ENCODE results near the gene ABCC3.

DNA sequence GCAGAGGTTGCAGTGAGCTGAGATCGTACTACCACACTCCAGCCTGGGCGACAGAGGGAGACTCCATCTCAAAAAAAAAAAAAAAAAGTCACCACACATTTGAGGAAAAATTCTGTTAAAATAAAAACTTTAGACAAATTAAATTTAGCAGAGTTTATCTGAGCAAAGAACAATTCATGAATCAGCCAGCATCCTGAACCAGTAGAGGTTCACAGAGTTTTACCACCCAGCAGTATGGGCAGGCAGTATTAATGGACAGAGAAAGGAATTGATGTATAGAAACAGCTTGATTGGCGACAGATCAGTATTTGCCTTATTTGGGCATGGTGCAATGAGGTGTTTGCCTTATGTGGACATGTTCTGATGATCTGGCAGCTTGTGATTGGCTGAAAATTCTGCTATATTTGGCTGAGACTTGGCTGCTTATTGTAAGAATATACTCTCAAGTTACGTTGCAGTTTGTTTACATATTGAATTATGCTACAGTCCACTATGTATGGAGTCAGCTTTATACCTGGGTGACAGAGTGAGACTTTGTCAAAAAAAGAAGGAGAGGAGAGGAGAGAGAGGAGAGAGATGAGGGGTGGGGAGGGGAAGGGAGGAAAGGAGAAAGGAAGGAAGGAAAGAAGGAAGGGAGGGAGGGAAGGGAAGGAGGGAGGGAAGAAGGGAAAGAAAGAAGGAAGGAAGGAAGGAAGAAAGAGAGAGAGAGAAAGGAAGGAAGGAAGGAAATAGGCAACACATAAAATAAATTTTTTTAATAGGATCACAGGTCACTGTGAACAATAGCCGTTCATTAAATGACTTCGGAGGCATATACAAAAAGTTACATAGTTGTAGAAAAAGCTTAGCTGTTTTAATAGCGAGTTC, 14.6 kb downstream of the ABCC3 start:
- TF ChIP-seq GATA2 (IDR thresholded peaks at IDR 0.05; ENCODE audit: low read depth, low read length) (no peak), GATA3 (IDR thresholded peaks at IDR 0.05; ENCODE audit: low read depth, low read length) (no peak)
